MV-4-11 (cell line): Measurements from ENCODE around the gene HVCN1.
"Not testable (repeated sequence)": the region's sequence is repeated elsewhere in the genome, so short reads cannot be mapped to it uniquely, and the experiment has no call there.

Experiments
- DNase-seq: peaks from one replicate; lab custom pipeline; 2025; lab: John Stamatoyannopoulos, UW

HVCN1 gene

DNA sequence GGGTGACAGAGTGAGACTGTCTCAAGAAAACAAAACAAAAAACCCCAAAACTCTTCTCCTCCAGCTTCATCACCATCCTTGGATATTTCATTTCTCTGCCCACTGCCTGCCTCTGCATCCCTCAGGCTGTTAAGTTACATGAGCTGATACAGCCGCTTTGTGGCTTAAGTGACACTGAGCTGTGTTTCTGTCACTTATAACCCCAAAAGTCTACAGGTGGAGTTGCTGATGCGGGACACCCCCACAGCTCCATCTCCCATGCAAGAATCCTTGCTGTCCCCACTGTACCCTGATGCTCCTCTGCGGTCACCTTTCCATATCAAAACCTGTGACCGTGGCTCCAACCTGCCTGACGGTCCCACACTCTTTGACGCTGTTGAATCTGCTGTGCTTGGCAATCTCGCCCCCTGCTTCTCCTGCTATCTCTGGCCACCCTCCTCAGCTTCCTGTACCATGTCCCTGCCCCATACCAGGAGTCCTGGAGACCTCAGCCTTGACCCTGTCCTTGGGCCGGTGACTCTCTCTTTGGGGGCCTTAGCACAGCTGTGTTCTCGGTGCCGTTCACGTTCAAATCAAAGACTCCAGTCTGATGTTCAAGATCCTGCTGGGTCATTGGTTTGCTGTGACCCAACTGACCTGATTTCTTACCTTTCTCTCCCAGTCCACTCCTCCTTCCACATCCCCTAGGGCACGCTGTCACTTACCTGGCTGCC lies 20.3 kb downstream of the HVCN1 start:
- DNase-seq = no peak

DNA sequence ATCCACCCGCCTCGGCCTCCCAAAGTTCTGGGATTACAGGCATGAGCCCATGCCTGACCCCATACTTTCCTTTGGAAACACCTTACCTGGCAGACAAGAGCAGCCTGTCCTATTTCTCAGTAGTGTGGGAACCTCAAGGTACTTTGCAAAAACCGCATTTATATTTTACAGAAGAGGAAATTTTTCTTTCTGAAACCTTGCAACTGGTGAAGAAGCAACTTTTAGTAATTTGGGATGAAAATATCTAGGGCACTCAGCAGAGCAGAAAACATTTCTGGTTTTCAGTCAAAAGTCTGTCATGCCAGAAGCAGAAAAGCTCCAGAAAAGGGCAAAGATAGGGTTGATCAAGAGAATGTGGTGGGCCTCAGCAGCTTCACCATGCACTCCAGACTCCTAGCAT lies 21.2 kb downstream of the HVCN1 start:
- DNase-seq = no peak

DNA sequence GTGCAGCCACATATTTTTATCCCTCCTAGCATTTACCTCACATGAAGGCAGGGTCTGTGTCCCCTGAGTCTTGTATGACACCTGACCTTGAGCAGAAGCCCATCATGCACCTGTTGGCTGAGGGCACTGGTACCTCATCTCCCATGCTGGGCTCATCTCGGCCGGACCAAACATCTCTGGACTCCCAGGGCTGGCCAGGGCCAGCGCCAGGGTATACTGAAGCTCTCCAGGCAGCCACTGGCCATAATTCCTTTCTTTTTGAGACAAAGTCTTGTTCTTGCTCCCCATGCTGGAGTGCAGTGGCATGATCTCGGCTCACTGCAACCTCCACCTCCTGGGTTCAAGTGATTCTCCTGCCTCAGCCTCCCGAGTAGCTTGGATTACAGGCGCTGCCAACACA lies 22.0 kb downstream of the HVCN1 start:
- DNase-seq = no peak

DNA sequence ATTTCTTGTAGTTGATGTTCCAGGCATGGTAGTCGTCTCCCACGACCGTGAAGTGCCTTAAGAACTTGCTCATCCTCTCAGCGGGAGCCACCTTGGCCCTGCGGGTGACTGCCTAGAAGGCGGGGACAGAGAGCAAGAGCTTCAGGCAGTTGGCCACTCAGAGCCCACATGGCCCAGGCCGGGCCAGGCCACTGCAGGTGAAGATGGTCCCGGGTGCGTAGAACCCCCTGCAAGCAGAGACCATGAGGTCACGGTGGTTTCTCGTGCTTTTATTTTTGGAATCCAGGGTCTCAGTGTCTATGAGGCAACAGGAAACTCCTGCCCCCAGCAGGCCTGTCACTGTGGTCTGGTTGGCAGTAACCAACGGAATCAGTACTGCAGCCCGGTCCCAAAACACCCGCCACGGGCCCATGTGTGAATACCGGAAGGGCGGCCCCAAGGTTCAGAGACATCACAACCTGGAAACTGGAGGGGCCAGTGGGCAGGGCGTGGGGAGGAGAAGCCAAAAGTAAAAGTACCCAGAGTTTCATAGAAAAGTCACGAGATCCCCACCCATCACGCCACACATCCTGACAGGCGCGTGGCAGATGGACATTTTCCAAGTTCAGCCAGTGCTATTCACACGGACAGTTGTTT lies 27.5 kb downstream of the HVCN1 start:
- peak; percentile 99 for DNase-seq

DNA sequence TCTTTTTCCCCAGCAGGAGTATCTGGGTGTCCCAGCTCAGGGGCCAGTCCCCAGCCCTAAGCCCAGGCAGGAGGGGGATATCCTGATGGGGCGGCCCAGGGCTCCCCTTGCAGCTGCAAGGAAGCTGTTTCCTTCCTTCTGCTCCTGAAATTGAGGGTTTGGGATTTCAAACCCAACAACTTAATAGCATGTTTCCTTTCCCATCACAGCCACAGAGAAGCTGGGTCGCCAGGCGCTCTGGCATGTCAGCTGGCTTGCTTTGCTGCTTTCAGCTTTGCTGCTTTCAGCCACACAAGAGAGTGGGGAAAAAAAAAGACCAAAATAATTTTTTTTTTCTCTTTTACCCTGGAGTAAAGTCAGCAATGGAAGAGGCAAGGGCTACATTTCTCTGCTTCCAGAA lies 30.0 kb downstream of the HVCN1 start:
- peak; percentile 32 for DNase-seq

DNA sequence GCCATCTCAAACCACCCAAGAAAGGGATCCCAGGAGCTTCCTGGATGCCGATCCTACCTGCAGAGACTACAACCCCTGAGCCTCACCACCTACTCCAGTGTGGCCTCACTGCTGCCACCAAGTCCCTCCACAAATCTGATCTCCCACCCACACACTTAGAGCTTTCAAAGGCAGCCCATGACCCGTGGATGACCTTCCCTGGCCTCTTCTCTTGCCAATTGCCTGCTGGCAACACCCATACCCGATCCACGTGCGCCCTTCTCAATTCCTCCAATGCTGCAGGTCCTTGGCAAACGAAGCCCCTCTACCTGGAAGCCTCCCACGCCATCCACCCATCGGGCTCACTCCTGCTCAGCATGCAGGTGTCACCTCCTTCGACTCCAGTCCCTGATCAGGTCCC lies 30.7 kb downstream of the HVCN1 start:
- DNase-seq = no peak

DNA sequence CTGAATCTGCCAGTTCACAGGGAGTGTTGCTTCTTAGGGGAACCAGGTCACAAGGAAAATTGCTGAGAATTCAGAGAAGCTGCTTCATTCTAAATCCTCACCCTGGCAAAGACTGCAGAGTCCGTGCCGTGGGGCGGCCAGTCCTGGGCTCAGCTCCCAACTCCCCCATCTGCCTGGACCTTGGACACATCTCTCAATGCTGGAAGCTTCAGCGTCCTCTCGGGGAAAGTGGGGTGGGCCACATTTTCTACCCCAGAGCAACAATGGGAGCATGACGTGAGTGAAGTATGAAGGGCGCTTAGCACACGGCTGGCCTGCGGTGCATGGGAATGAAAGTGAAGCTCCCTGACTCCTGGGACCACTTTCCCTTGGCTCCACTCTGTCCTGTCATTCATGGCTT lies 31.2 kb downstream of the HVCN1 start:
- DNase-seq = no peak

GRCh38 chr12:110656071-110656655 lies 32.8 kb downstream of the HVCN1 start:
- no peak for DNase-seq

GRCh38 chr12:110654238-110654637 lies 34.7 kb downstream of the HVCN1 start:
- DNase-seq = not testable (repeated sequence)

GRCh38 chr12:110649341-110649847 lies 39.5 kb downstream of the HVCN1 start:
- DNase-seq = peak; percentile 83

- peak; percentile 58 for DNase-seq
Measured at GRCh38 chr12:110647631-110648040, 41.3 kb downstream of the HVCN1 start.

DNA sequence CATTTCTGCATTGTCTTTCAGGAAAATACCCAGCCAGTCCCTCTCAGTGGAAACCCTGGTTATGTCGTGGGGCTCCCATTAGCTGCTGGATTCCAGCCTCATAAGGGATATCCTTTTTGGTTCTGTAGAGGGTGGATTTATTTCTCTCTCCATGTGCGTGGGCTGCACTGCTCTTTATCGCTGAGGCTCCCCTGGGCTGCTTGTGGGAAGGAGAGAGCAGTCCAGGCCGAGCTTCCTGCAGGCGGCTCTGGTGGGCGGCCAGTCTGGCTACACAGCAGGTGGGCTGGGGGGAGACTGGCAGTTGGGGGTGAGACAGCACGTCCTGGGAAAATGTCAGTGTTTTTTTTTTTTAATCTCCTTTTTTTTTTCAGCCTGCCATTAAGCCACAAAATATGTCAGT lies 47.4 kb downstream of the HVCN1 start:
- no peak for DNase-seq

- DNase-seq = peak; percentile 42
Measured at GRCh38 chr12:110640275-110641025, 48.5 kb downstream of the HVCN1 start.

GRCh38 chr12:110639336-110640141 lies 49.4 kb downstream of the HVCN1 start:
- peak; percentile 84 for DNase-seq

DNA sequence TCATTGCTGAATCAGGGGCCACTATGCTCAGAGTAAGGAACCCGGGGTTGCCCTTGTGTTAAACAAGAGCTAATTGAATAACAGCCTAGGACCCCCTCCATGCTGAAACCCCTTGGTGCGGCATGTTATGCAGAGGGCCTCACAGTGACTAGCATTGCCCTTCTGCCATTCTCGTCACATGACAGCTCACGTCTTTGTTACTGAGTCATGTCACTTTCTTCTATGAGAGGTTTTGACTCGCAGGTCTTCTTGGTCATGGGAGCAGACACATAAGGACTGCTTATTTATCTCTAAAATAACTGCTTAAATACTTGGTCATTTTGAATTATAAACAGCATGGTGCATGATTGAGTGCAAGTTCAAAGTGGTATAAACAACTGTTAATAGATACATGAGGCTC lies 50.1 kb downstream of the HVCN1 start:
- DNase-seq = no peak

GRCh38 chr12:110637869-110638441 lies 51.0 kb downstream of the HVCN1 start:
- peak; percentile 42 for DNase-seq

DNA sequence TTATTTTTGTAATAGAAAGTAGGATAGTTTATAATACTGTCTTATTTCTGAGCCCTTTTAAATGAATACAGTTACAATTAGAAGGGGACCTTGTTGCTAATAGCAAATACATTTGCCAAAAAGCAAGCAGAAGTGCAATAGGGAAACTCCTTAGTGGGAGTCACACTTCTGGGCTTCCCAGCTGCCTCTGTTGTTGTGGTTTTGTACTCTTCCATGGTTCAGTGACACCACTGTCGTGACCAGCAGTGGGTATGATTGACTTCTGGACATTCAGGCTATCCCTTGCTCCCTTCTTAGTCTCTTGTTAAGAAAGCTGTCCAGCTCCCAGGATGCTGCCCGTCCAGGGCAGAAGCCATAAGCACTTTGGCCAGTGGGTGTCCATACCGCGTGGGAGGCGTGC lies 52.4 kb downstream of the HVCN1 start:
- peak; percentile 69 for DNase-seq

GRCh38 chr12:110635055-110635454 lies 53.9 kb downstream of the HVCN1 start:
- peak; percentile 23 for DNase-seq

- DNase-seq = peak; percentile 26
Measured at GRCh38 chr12:110627500-110628195, 61.3 kb downstream of the HVCN1 start.

DNA sequence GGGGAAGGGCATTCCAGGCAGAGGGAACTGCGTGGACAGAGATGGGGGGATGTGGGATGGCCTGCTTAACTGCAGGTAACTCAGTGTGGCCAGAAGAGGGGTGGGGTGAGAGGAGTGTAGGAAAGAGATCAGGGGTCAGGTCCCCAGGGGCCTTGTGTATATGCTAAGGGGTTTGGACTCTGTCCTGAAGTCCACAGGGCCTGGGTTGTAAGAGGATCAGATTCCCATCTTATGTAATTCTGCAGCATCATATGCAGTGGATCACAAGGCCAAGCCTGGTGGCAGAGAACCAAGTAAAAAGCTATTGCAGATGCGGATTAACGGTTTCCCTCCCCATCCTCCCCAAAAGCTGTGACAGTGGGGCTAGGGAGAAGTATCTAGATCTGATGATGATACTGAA lies 66.3 kb downstream of the HVCN1 start:
- DNase-seq = no peak

DNA sequence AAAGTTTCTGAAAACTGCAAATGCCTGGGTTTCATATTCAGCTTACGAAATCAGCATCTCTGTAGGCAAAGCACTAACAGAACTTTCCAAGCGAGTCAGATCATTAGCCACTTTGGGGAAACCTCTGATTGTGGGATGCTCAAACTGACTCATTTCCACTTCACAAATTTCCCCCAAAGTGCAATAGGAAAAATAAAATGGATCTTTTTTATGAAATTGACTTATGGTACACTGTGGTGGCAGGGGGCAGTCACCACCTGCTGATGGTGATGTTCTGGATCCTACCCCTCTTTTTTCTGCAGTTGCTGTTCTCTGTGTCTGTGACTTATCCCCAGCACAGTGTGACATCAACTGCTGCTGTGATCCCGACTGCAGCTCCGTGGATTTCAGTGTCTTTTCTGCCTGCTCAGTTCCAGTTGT lies 69.4 kb downstream of the HVCN1 start:
- peak; percentile 16 for DNase-seq
